GM23338 (cell line): ENCODE measurements around the gene BANF1. TPM values are rescaled to one million over a fixed set of nuclear protein-coding genes. Genes with fewer than 3 reads are reported as not detected.

ENCODE experiments used
- ATAC-seq: fragments of 200-7000 bp; cut with Tn5 transposase; 3 replicates; pipeline ENCODE4 v1.9.1; 2020
- DNase-seq: peaks from one replicate; pipeline ENCODE4 v3.0.0-alpha.2; 2015; ENCODE audit warnings: low spot score
- H2AFZ ChIP-seq: fragments of 200-600 bp; sonication (generic); 2 replicates; pipeline ENCODE4 v1.8.0; 2016; ENCODE audit warnings: antibody characterized with exemption, mild to moderate bottlenecking, moderate library complexity
- H3F3A ChIP-seq: fragments of 200-600 bp; sonication (generic); replicated peaks from 2 replicates; pipeline ENCODE4 v1.8.0; 2017; ENCODE audit warnings: antibody characterized with exemption, mixed run types, low read depth
- H3K27ac ChIP-seq: fragments of 200-600 bp; sonication (generic); 2 replicates; pipeline ENCODE4 v1.6.1; 2016; ENCODE audit warnings: low read depth
- H3K27me3 ChIP-seq: fragments of 200-600 bp; sonication (generic); 2 replicates; pipeline ENCODE4 v1.8.0; 2016; ENCODE audit warnings: mild to moderate bottlenecking, mixed run types, moderate library complexity; ENCODE audit not compliant: insufficient read depth
- H3K36me3 ChIP-seq: fragments of 200-600 bp; sonication (generic); 2 replicates; pipeline ENCODE4 v1.8.0; 2016; ENCODE audit warnings: mild to moderate bottlenecking; ENCODE audit not compliant: insufficient read depth
- H3K4me1 ChIP-seq: fragments of 200-600 bp; sonication (generic); 2 replicates; pipeline ENCODE4 v1.8.0; 2016; ENCODE audit warnings: mild to moderate bottlenecking, moderate library complexity; ENCODE audit not compliant: insufficient read depth
- H3K4me2 ChIP-seq: fragments of 200-600 bp; sonication (generic); 2 replicates; pipeline ENCODE4 v1.7.1; 2017; ENCODE audit warnings: mixed run types
- H3K4me3 ChIP-seq: fragments of 200-600 bp; sonication (generic); 2 replicates; pipeline ENCODE4 v1.6.1; 2016; ENCODE audit warnings: mixed run types
- H3K79me2 ChIP-seq: fragments of 200-600 bp; sonication (generic); replicated peaks from 2 replicates; pipeline ENCODE4 v1.8.0; 2017; ENCODE audit warnings: mild to moderate bottlenecking; ENCODE audit not compliant: insufficient read depth
- H3K9me2 ChIP-seq: fragments of 200-600 bp; sonication (generic); 2 replicates; pipeline ENCODE4 v1.8.0; 2017; ENCODE audit not compliant: insufficient read depth
- H4K20me1 ChIP-seq: fragments of 200-600 bp; sonication (generic); replicated peaks from 2 replicates; pipeline ENCODE4 v1.8.0; 2017; ENCODE audit warnings: mild to moderate bottlenecking; ENCODE audit not compliant: insufficient read depth
- H3K27ac Mint-ChIP-seq: 2 replicates; pipeline ENCODE4 v1.8.0; 2020; ENCODE audit warnings: inconsistent platforms, mild to moderate bottlenecking, moderate library complexity, mixed read lengths
- H3K27me3 Mint-ChIP-seq: 3 replicates; pipeline ENCODE4 v1.8.0; 2022; ENCODE audit warnings: low read depth, mild to moderate bottlenecking, moderate library complexity, mixed read lengths, inconsistent platforms; ENCODE audit not compliant: insufficient read depth, poor library complexity
- H3K36me3 Mint-ChIP-seq: 3 replicates; pipeline ENCODE4 v1.8.0; 2021; ENCODE audit warnings: low read depth, mild to moderate bottlenecking, inconsistent platforms, moderate library complexity, mixed read lengths
- H3K4me1 Mint-ChIP-seq: 3 replicates; pipeline ENCODE4 v1.8.0; 2020; ENCODE audit warnings: mild to moderate bottlenecking, inconsistent platforms, mixed read lengths
- H3K4me3 Mint-ChIP-seq: 3 replicates; pipeline ENCODE4 v1.8.0; 2021; ENCODE audit warnings: moderate library complexity, mild to moderate bottlenecking, inconsistent platforms, mixed read lengths
- H3K9me3 Mint-ChIP-seq: 3 replicates; pipeline ENCODE4 v1.8.0; 2020; ENCODE audit warnings: moderate library complexity, mild to moderate bottlenecking, inconsistent platforms, mixed read lengths
- CREB1 ChIP-seq: fragments of 250-450 bp; sonication (Bioruptor Pico); IDR thresholded peaks from 2 replicates; pipeline ENCODE4 v1.5.0; 2020; ENCODE audit warnings: low read depth, mild to moderate bottlenecking, moderate library complexity
- CTCF ChIP-seq, 2 experiments: fragments of 200-600 bp in 1 of 2; sonication (generic) in 1 of 2; conservative IDR thresholded peaks; 2 replicates each; pipeline versions ENCODE4 v1.5.1 to v1.6.1; 2016 to 2017; ENCODE audit warnings: antibody characterized with exemption in 2 of 2, low read depth in 2 of 2, mild to moderate bottlenecking in 2 of 2, moderate library complexity in 1 of 2
- ETS1 ChIP-seq: IDR thresholded peaks from 2 replicates; pipeline ENCODE4 v1.6.1; 2016; ENCODE audit warnings: antibody characterized with exemption
- EZH2 ChIP-seq: fragments of 200-600 bp; sonication (generic); IDR thresholded peaks from one replicate; pipeline ENCODE4 v1.8.0; 2017; ENCODE audit warnings: antibody characterized with exemption, mild to moderate bottlenecking, low read depth; ENCODE audit not compliant: unreplicated experiment
- EZH2phosphoT487 ChIP-seq: fragments of 200-600 bp; sonication (generic); IDR thresholded peaks from one replicate; pipeline ENCODE4 v1.8.1; 2018; ENCODE audit warnings: antibody characterized with exemption; ENCODE audit not compliant: unreplicated experiment
- JUNB ChIP-seq: IDR thresholded peaks from one replicate; pipeline ENCODE4 v1.6.1; 2016; ENCODE audit warnings: antibody characterized with exemption; ENCODE audit not compliant: unreplicated experiment
- STAT1 ChIP-seq: IDR thresholded peaks from one replicate; pipeline ENCODE4 v1.6.1; 2016; ENCODE audit warnings: antibody characterized with exemption; ENCODE audit not compliant: unreplicated experiment
- ZNF114 ChIP-seq: fragments of 250-450 bp; sonication (Bioruptor Pico); IDR thresholded peaks from 2 replicates; pipeline ENCODE4 v1.5.0; 2020; ENCODE audit warnings: mild to moderate bottlenecking, moderate library complexity
- ZNF331 ChIP-seq: fragments of 250-450 bp; sonication (Bioruptor Pico); IDR thresholded peaks from 2 replicates; pipeline ENCODE4 v1.5.0; 2020; ENCODE audit warnings: low read depth, mild to moderate bottlenecking, moderate library complexity
- ZNF462 ChIP-seq: fragments of 250-450 bp; sonication (Bioruptor Pico); IDR thresholded peaks from 2 replicates; pipeline ENCODE4 v1.5.0; 2020; ENCODE audit warnings: mild to moderate bottlenecking, moderate library complexity
- polyA plus RNA-seq: library from polyadenylated mRNA; unstranded; fragments of >200 nt; fragmentation: Nextera tagmentation; extraction: Ambion mirVana; gene quantifications from 2 replicates; pipeline ENCODE4 v1.2.1, GENCODE V29; 2016
- total RNA-seq: library from RNA; depleted of rRNA; stranded (reverse); fragments of >200 nt; shearing (Covaris generic); gene quantifications from 2 replicates; pipeline ENCODE4 v1.2.3, GENCODE V29; 2014

BANF1 gene
- total and polyA plus RNA-seq, 2 experiments from 2014 or later = 58.2 to 765 TPM

DNA sequence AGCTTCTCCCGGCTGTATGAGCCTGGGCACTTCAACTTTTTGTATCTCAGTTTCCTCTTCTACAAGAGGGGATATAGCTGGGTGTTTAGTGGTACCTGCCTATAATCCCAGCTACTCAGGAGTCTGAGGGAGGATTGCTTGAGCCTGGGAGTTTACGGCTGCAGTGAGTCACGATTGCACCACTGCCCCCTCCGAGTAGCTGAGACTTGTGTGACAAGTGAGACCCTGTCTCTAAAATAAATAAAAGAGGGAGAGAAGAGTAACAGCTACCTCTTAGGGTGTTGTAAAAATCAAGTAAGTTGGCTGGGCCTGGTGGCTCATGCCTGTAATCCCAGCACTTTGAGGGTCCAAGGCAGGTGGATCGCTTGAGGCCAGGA lies 34.0 kb downstream of the BANF1 start (continued):
- TF ChIP-seq ZNF462 (CRISPR knock-in tag) = no peak
- TF ChIP-seq STAT1 = no peak
- TF ChIP-seq ZNF331 (CRISPR knock-in tag) = no peak
- no peak for TF ChIP-seq JUNB
- TF ChIP-seq CTCF (conservative IDR thresholded peaks at IDR 0.05; ENCODE audit: low read depth in 2 of 2) = no peak
- no peak for TF ChIP-seq CREB1 (CRISPR knock-in tag)

- no peaks in the 10 kb centered on the region for H3K79me2 ChIP-seq
- Mint-ChIP-seq H3K36me3 (peaks cover 21% of the 10 kb centered on the region), H3K27ac (no peak overlapping the region)
- no peak for TF ChIP-seq EZH2phosphoT487
- no peak for TF ChIP-seq ZNF114 (CRISPR knock-in tag)
- TF ChIP-seq JUNB = no peak
- no peak for TF ChIP-seq CTCF (conservative IDR thresholded peaks at IDR 0.05; ENCODE audit: low read depth in 2 of 2)
- no peak for TF ChIP-seq EZH2
- no peak for TF ChIP-seq ZNF331 (CRISPR knock-in tag)
- TF ChIP-seq STAT1 = no peak
- no peak for TF ChIP-seq CREB1 (CRISPR knock-in tag)
- TF ChIP-seq ETS1 = no peak
Measured at GRCh38 chr11:66037327-66037726, 35.0 kb downstream of the BANF1 start.

More at GRCh38 chr11:66037327-66037726, 35.0 kb downstream of the BANF1 start:
- Histone ChIP-seq H3F3A (no peaks in the 10 kb centered on the region), H4K20me1 (no peaks in the 10 kb centered on the region), H3K4me2 (no peak overlapping the region), H3K27ac (no peak overlapping the region), H3K4me3 (no peak overlapping the region), H2AFZ (no peak overlapping the region), H3K9me2 (no peaks in the 10 kb centered on the region), H3K36me3 (no peaks in the 10 kb centered on the region), H3K4me1 (no peaks in the 10 kb centered on the region), H3K27me3 (no peaks in the 10 kb centered on the region)
- Mint-ChIP-seq H3K9me3 (peaks cover 37% of the 10 kb centered on the region), H3K27me3 (peaks cover 3% of the 10 kb centered on the region), H3K4me1 (no peaks in the 10 kb centered on the region; the same call in 2 of the 3 replicates), H3K4me3 (no peak overlapping the region)
- DNase-seq = no peak
- ATAC-seq = no peak
